Colonic mucosa (tissue), 4 donors: ENCODE data around the gene CUX1. TPM values are rescaled to one million over a fixed set of nuclear protein-coding genes. Genes with fewer than 3 reads are reported as not detected.

Experiments used
- DNase-seq: peaks from one replicate; pipeline ENCODE4 v3.0.0-alpha.2; 2020
- H3K27ac ChIP-seq: fragments of 200-600 bp; one replicate; pipeline ENCODE4 v1.8.0; 2021
- H3K27me3 ChIP-seq: fragments of 200-600 bp; one replicate; pipeline ENCODE4 v1.8.0; 2021
- H3K36me3 ChIP-seq: fragments of 200-600 bp; one replicate; pipeline ENCODE4 v1.8.0; 2021
- H3K4me1 ChIP-seq: fragments of 200-600 bp; one replicate; pipeline ENCODE4 v1.8.0; 2021; ENCODE audit warnings: mild to moderate bottlenecking
- H3K4me3 ChIP-seq: fragments of 200-600 bp; one replicate; pipeline ENCODE4 v1.8.0; 2021
- H3K9ac ChIP-seq, 2 donors: one replicate each; pipeline ENCODE4 v1.7.0; 2013; ENCODE audit warnings: control low read depth in 2 of 2, low read depth in 2 of 2, low read length in 2 of 2
- H3K9me3 ChIP-seq: fragments of 200-600 bp; one replicate; pipeline ENCODE4 v1.8.0; 2021
- intact Hi-C: fragments of 100-400 bp; cut with DNase I; formaldehyde crosslinking; loops from one replicate; pipeline ENCODE4 v1.14.1; 2022
- total RNA-seq, 2 donors: library from RNA; stranded (reverse); fragmentation: NEBNext Ultra II Directional in 1 of 2; extraction: Animal tissue kit (Norgen Biotek cat#: 25700) in 1 of 2; gene quantifications; one replicate each; pipeline ENCODE4 v1.2.1, GENCODE V29; 2021
- TF ChIP-seq, protein P1 (sequence below): fragments of 200-600 bp; IDR thresholded peaks from one replicate; pipeline ENCODE4 v1.8.0; 2022; ENCODE audit warnings: antibody characterized with exemption, mild to moderate bottlenecking
- donor health status: healthy.
- donor health status: DM: no; HTN: no; CAD: no.
- donor health status: DM: no; HTN: no; CAD: no.

CUX1 gene
- total RNA-seq, 2 donors from 2014 or later: 68.5 to 97.5 TPM

DNA sequence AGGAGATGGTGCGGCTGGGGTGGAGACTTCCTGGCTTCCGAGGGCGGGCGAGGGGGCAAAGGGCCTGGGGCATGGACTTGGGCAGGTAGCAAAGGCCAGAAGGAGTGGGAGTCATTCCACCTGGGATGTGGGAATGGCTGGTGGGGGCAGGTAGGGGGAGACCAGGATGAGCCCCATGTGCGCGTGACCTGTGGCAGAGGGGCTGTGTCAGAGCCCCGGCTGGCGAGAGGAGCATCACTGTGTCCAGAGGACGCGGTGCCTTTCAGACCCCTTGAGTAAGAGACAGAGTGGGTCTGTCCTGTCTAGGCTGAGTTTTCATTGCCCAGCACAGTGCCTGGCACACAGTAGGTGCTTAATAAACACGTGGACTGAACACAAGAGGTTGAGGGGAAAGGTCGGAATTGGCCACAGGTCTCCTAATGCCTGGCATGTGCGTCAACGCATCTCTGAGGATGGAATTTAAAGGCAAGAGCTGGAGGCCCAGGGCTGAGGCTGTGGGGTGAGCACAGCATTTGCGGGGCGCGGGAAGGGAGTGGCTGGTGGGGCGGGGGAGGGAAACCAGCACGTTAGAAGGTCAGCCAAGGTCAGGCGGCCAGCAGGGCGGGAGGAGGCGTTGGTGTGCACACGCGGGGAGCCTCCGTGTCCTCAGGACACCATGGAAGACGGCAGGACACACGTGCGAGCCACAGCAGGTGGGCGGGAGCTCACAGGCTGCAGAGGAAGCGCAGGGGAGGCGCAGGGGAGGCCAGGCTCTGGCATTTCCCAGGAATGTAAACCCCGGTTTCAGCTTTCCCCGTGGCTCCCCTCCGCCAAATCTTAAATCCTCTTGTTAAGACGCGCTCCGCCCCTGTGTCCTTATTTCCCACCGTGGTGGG, 51.8 kb downstream of the CUX1 start:
- TF ChIP-seq, protein P1, sequence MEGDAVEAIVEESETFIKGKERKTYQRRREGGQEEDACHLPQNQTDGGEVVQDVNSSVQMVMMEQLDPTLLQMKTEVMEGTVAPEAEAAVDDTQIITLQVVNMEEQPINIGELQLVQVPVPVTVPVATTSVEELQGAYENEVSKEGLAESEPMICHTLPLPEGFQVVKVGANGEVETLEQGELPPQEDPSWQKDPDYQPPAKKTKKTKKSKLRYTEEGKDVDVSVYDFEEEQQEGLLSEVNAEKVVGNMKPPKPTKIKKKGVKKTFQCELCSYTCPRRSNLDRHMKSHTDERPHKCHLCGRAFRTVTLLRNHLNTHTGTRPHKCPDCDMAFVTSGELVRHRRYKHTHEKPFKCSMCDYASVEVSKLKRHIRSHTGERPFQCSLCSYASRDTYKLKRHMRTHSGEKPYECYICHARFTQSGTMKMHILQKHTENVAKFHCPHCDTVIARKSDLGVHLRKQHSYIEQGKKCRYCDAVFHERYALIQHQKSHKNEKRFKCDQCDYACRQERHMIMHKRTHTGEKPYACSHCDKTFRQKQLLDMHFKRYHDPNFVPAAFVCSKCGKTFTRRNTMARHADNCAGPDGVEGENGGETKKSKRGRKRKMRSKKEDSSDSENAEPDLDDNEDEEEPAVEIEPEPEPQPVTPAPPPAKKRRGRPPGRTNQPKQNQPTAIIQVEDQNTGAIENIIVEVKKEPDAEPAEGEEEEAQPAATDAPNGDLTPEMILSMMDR: no peak
- no peaks in the 10 kb centered on the region for H3K36me3 ChIP-seq
- intact Hi-C loops: no loop called here
- no peak overlapping the region for H3K4me3 ChIP-seq
- DNase-seq: no peak
- H3K9ac ChIP-seq: peak overlapping the region in 1 of 2 donors; percentile 21
- H3K4me1 ChIP-seq: peaks cover 6% of the 10 kb centered on the region
- no peaks in the 10 kb centered on the region for H3K9me3 ChIP-seq
- no peaks in the 10 kb centered on the region for H3K27me3 ChIP-seq
- H3K27ac ChIP-seq: no peak overlapping the region

DNA sequence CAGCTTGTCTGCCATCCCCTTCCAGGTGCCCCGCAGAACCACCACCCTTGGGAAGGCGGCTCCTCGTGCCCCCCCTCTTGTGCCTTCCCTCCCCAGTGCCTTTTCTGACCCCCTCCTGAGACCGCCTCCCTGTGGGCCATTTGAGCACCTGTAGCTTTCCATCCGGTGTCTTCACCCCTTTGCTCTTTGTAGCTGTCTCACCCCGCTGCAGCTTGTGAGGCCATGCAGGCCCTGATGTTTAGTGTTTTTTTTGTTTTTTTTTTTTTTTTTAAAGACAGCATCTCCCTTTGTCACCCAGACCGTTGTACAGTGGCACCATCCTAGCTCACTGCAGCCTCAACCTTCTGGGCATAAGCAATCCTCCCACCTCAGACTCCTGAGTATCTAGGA, 52.5 kb downstream of the CUX1 start:
- intact Hi-C loops: no loop called here
- no peaks in the 10 kb centered on the region for H3K27me3 ChIP-seq
- TF ChIP-seq, protein P1: no peak
- H3K9me3 ChIP-seq: no peaks in the 10 kb centered on the region
- peak overlapping the region in 1 of 2 donors; percentile 21 for H3K9ac ChIP-seq
- H3K36me3 ChIP-seq: no peaks in the 10 kb centered on the region
- H3K4me3 ChIP-seq: no peak overlapping the region
- no peak for DNase-seq
- H3K27ac ChIP-seq: peak overlapping the region; percentile 10
- H3K4me1 ChIP-seq: peaks cover 6% of the 10 kb centered on the region

DNA sequence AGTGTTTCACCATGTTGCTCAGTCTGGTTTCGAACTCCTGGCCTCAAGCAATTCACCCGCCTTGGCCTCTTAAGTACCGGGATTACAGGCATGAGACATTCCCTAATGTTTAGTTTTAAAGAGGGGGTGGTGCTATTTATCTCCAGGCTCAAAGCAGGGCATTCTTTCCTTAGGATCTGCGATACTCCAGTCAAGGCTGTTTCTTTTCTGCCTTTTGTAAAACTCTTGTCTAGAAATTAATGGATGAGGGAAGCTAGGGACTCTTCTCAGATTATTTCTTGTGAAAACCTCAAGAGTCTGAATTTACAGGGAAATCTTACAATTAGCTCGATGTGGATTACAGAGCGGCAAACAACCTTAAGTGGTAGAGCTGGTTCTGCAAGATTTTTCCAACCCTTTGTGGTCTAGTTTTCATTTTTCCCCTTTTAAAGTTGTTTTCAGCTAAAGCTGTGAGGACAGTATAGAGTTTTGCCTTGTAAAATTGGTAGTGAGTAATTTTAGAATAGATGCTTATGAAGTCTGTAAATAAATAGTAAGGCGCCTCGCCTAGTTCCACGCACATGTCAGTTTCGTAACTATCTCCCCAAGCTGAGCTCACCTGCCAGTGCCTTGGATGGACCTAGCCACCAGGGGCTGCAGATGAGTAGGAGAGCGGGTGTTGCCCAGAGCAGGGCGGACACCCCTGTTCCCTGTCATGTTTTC, 53.1 kb downstream of the CUX1 start:
- no peaks in the 10 kb centered on the region for H3K9me3 ChIP-seq
- peak overlapping the region; percentile 10 for H3K27ac ChIP-seq
- TF ChIP-seq, protein P1: peak; percentile 17
- H3K27me3 ChIP-seq: no peaks in the 10 kb centered on the region
- intact Hi-C loops: no loop called here
- H3K4me1 ChIP-seq: peaks cover 6% of the 10 kb centered on the region
- no peaks in the 10 kb centered on the region for H3K36me3 ChIP-seq
- DNase-seq: peak; percentile 62
- peak overlapping the region in 1 of 2 donors; percentile 19 for H3K9ac ChIP-seq
- H3K4me3 ChIP-seq: no peak overlapping the region

DNA sequence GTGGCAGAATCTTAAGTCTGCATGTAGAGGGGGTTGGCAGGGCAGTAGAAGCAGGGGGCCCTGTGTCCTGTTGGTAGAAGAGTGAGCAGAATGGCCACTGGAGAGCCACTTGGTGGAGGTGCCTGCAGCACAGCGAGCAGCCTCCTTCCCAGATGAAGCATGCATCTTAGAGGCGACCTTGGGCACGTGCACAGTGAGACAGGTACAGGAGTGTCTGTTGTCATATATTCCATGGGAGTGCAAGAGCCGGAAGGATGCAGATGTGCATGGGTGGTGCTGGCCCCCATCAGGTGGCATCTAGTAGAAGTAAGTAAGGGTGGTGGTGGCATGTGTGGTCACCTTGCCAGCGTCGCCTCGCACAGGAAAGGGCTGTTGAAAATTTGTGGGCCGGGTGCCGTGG, 53.9 kb downstream of the CUX1 start:
- Histone ChIP-seq H3K36me3 (no peaks in the 10 kb centered on the region), H3K27me3 (no peaks in the 10 kb centered on the region), H3K4me3 (no peak overlapping the region), H3K27ac (no peak overlapping the region), H3K9me3 (no peaks in the 10 kb centered on the region), H3K4me1 (peaks cover 6% of the 10 kb centered on the region), H3K9ac (no peak overlapping the region)
- TF ChIP-seq, protein P1: no peak
- intact Hi-C loops: no loop called here
- DNase-seq: no peak

DNA sequence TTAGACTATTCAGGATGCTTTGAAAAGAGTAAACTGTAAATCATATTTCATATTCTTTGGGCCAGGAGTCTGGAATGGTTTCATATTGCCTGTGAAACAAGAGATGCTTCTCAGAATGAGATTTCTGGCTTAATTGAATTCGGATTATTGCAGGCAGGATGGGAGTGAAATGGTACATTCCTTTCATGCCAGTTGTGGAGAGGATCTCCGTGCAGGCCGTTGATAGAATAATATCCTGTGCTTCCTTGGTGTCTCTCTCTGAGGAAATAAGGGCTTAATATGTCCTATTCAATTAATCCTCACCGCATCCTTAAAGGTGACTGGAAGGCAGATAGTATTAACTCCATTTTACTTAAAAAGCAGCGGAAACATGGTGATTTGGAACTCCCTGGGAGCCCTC, 56.6 kb downstream of the CUX1 start:
- intact Hi-C loops: no loop called here
- H3K9ac ChIP-seq: no peak overlapping the region
- H3K4me3 ChIP-seq: no peak overlapping the region
- H3K27me3 ChIP-seq: no peaks in the 10 kb centered on the region
- no peak overlapping the region for H3K27ac ChIP-seq
- peaks cover 8% of the 10 kb centered on the region for H3K4me1 ChIP-seq
- no peak for DNase-seq
- no peaks in the 10 kb centered on the region for H3K36me3 ChIP-seq
- no peaks in the 10 kb centered on the region for H3K9me3 ChIP-seq
- TF ChIP-seq, protein P1: no peak
